Upper lobe of left lung (tissue), 6 donors: ENCODE measurements around the gene PLXNA3. TPM values are rescaled to one million over a fixed set of nuclear protein-coding genes. Genes with fewer than 3 reads are reported as not detected.
A peak's percentile ranks its signal among the peaks of the same experiment; 100 is the strongest.

Experiments
- ATAC-seq, 2 donors: fragments of 200-7000 bp; cut with Tn5 transposase; one replicate each; pipeline ENCODE4 v1.9.1; 2022; ENCODE audit warnings: mild to moderate bottlenecking in 2 of 2, moderate library complexity in 2 of 2; ENCODE audit not compliant: low FRiP score in 2 of 2
- DNase-seq, 2 donors: peaks; one replicate each; pipeline ENCODE4 v3.0.0-alpha.2; 2019 to 2020
- H3K27ac ChIP-seq, 4 donors: fragments of 200-600 bp; sonication (generic); one replicate each; pipeline ENCODE4 v1.5.1; 2016 to 2019
- H3K27me3 ChIP-seq, 4 donors: fragments of 200-600 bp; sonication (generic); one replicate each; pipeline ENCODE4 v1.5.1; 2017 to 2019
- H3K36me3 ChIP-seq, 4 donors: fragments of 200-600 bp; sonication (generic); one replicate each; pipeline ENCODE4 v1.5.1; 2016 to 2019
- H3K4me1 ChIP-seq, 4 donors: fragments of 200-600 bp; sonication (generic); one replicate each; pipeline ENCODE4 v1.5.1; 2018 to 2019
- H3K4me3 ChIP-seq, 4 donors: fragments of 200-600 bp; sonication (generic); one replicate each; pipeline ENCODE4 v1.5.1; 2017 to 2019; ENCODE audit warnings: mild to moderate bottlenecking in 2 of 4, moderate library complexity in 1 of 4
- H3K9me3 ChIP-seq, 4 donors: fragments of 200-600 bp; sonication (generic); one replicate each; pipeline ENCODE4 v1.5.1; 2018 to 2019
- EP300 ChIP-seq, 4 donors: sonication (generic); formaldehyde crosslinking; IDR thresholded peaks; one replicate each; pipeline ENCODE4 v1.5.1; 2017; ENCODE audit warnings: antibody characterized with exemption in 4 of 4, control low read depth in 2 of 4
- POLR2A ChIP-seq, 4 donors: fragments of 450-650 bp; IDR thresholded peaks; one replicate each; pipeline ENCODE4 v1.5.1; 2016 to 2017; ENCODE audit warnings: antibody characterized with exemption in 4 of 4, mild to moderate bottlenecking in 2 of 4
- POLR2AphosphoS5 ChIP-seq, 2 donors: sonication (generic); formaldehyde crosslinking; IDR thresholded peaks; one replicate each; pipeline ENCODE4 v1.5.1; 2017; ENCODE audit warnings: antibody characterized with exemption in 2 of 2
- WGBS, 2 donors: methylation state at CpG; one replicate each; pipeline ENCODE4 v1.1.5; 2017 to 2018; 5-methylcytosine and 5-hydroxymethylcytosine counted together
- total RNA-seq, 6 donors: library from RNA; depleted of rRNA in 4 of 6; stranded (reverse); fragments of >200 nt in 4 of 6; gene quantifications; one replicate each; pipeline versions ENCODE4 v1.1.0 to v1.2.1, GENCODE V29; 2016 to 2021
- TF ChIP-seq, protein P1 (sequence below), 6 experiments: fragments of 450-650 bp in 4 of 6; fragments of 200-600 bp in 2 of 6; sonication (generic) in 2 of 6; IDR thresholded peaks; one replicate each; pipeline ENCODE4 v1.5.1; 2016 to 2019; ENCODE audit warnings: antibody characterized with exemption in 6 of 6
- donor health status: DM: no; HTN: no; CAD: no; lungs with moderate emphysema.
- donor health status: DM: no; HTN: yes; CAD: no; lungs with severe emphysema.

Gene PLXNA3
- total RNA-seq, 6 donors from 2014 or later, result 7.9 to 195 (median 36.3) TPM

GRCh38 chrX:154507673-154508383, 49.7 kb downstream of the PLXNA3 start:
- H3K4me1 ChIP-seq, result no peaks in the 10 kb centered on the region
- no peaks in the 10 kb centered on the region for H3K27me3 ChIP-seq
- peaks cover 0 to 10% (median 0%) of the 10 kb centered on the region in 4 donors for H3K9me3 ChIP-seq
- WGBS, 2 donors, result 84 to 100% methylated on average over 5 to 18 of the region's 24 CpGs
- no peak overlapping the region for H3K4me3 ChIP-seq
- no peak for ATAC-seq
- H3K27ac ChIP-seq, result no peak overlapping the region
- DNase-seq, result no peak
- H3K36me3 ChIP-seq, result peaks cover 0 to 28% (median 14%) of the 10 kb centered on the region in 4 donors
- TF ChIP-seq, protein P1, sequence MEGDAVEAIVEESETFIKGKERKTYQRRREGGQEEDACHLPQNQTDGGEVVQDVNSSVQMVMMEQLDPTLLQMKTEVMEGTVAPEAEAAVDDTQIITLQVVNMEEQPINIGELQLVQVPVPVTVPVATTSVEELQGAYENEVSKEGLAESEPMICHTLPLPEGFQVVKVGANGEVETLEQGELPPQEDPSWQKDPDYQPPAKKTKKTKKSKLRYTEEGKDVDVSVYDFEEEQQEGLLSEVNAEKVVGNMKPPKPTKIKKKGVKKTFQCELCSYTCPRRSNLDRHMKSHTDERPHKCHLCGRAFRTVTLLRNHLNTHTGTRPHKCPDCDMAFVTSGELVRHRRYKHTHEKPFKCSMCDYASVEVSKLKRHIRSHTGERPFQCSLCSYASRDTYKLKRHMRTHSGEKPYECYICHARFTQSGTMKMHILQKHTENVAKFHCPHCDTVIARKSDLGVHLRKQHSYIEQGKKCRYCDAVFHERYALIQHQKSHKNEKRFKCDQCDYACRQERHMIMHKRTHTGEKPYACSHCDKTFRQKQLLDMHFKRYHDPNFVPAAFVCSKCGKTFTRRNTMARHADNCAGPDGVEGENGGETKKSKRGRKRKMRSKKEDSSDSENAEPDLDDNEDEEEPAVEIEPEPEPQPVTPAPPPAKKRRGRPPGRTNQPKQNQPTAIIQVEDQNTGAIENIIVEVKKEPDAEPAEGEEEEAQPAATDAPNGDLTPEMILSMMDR (IDR thresholded peaks at IDR 0.05), result no peak

DNA sequence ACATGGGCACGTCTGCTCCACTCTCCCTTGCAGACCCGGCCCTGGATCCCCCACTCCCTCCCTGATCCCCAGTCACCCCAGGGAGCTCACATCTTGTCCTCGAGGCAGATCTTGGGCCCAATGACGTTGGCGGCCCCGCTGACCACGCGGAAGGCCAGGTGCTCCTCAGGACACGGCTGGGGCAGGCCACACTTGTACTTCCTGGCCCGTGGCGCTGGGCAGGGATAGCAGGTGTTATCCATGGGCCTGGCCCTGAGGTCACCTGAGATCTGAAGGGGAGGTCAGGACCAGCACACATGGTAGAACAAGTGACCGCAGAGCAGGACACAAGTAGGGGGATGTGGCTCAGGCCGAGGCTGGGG, 50.3 kb downstream of the PLXNA3 start:
- Histone ChIP-seq H3K36me3 (peaks cover 0 to 28% (median 14%) of the 10 kb centered on the region in 4 donors), H3K27ac (no peak overlapping the region), H3K27me3 (no peaks in the 10 kb centered on the region), H3K4me1 (no peaks in the 10 kb centered on the region), H3K4me3 (no peak overlapping the region), H3K9me3 (peaks cover 0 to 10% (median 0%) of the 10 kb centered on the region in 4 donors)
- DNase-seq, result no peak
- WGBS, 2 donors, result 80 to 100% methylated on average over 1 to 13 of the region's 13 CpGs
- ATAC-seq, result no peak
- no peak for TF ChIP-seq POLR2A (IDR thresholded peaks at IDR 0.05)
- TF ChIP-seq, protein P1 (IDR thresholded peaks at IDR 0.05), result no peak
- no peak for TF ChIP-seq POLR2AphosphoS5 (IDR thresholded peaks at IDR 0.05)
- TF ChIP-seq EP300 (IDR thresholded peaks at IDR 0.05), result no peak

DNA sequence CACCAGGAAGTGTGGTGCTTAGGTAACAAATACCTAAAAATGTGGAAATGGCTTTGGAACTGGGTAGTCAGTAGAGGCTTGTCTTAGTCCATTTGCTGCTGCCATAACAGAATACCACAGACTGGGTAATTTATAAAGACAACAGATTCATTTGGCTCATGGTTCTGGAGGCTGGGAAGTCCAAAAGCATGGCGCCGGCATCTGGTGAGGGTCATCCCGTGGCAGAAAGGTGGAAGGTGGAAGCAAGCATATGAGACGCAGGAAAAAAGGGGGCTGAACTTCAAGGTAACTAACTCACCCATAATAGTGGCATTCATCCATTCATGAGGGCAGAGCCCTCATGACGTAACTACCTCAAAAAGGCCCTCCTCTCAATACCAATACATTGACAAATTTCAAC, 51.4 kb downstream of the PLXNA3 start:
- H3K4me3 ChIP-seq, result no peak overlapping the region
- H3K9me3 ChIP-seq, result peaks cover 0 to 10% (median 0%) of the 10 kb centered on the region in 4 donors
- H3K36me3 ChIP-seq, result peaks cover 0 to 28% (median 14%) of the 10 kb centered on the region in 4 donors
- no peak for ATAC-seq
- TF ChIP-seq, protein P1 (IDR thresholded peaks at IDR 0.05), result no peak
- no peak for TF ChIP-seq POLR2A (IDR thresholded peaks at IDR 0.05)
- no peak for TF ChIP-seq EP300 (IDR thresholded peaks at IDR 0.05)
- no peak for TF ChIP-seq POLR2AphosphoS5 (IDR thresholded peaks at IDR 0.05)
- WGBS, 2 donors, result 93 to 100% methylated on average over 5 of the region's 5 CpGs
- no peak for DNase-seq
- H3K4me1 ChIP-seq, result no peaks in the 10 kb centered on the region
- no peak overlapping the region for H3K27ac ChIP-seq
- H3K27me3 ChIP-seq, result no peaks in the 10 kb centered on the region

GRCh38 chrX:154511761-154512160, 53.7 kb downstream of the PLXNA3 start:
- peaks cover 0 to 20% (median 6%) of the 10 kb centered on the region in 4 donors for H3K36me3 ChIP-seq
- H3K27me3 ChIP-seq, result peaks cover 0 to 9% (median 0%) of the 10 kb centered on the region in 4 donors
- 76 to 77% methylated on average over 8 to 12 of the region's 12 CpGs for WGBS, 2 donors
- no peak for DNase-seq
- ATAC-seq, result no peak
- no peak overlapping the region for H3K4me3 ChIP-seq
- TF ChIP-seq, protein P1 (IDR thresholded peaks at IDR 0.05), result no peak
- TF ChIP-seq POLR2A (IDR thresholded peaks at IDR 0.05), result no peak
- TF ChIP-seq EP300 (IDR thresholded peaks at IDR 0.05), result no peak
- TF ChIP-seq POLR2AphosphoS5 (IDR thresholded peaks at IDR 0.05), result no peak
- peak overlapping the region in 1 of 4 donors; percentile 4 for H3K27ac ChIP-seq
- H3K4me1 ChIP-seq, result peaks cover 0 to 11% (median 0%) of the 10 kb centered on the region in 4 donors
- peaks cover 0 to 18% (median 0%) of the 10 kb centered on the region in 4 donors for H3K9me3 ChIP-seq
